GM12892 (cell line): ENCODE results near the gene KCNIP3.

ENCODE experiments used
- POLR2A ChIP-seq: IDR thresholded peaks from 2 replicates; pipeline ENCODE4 v1.6.1; 2011; ENCODE audit warnings: low read depth, low read length, control low read depth
- POLR2AphosphoS5 ChIP-seq: IDR thresholded peaks from 2 replicates; pipeline ENCODE4 v1.6.1; 2011; ENCODE audit warnings: low read depth, low read length, control low read depth

GRCh38 chr2:95330794-95331338 is 33.7 kb downstream of the KCNIP3 start:
- TF ChIP-seq POLR2A (no peak), POLR2AphosphoS5 (no peak)
